GM23338 (cell line): ENCODE results near the gene TIMP3.

Experiments
- CREB1 ChIP-seq: fragments of 250-450 bp; sonication (Bioruptor Pico); IDR thresholded peaks from 2 replicates; pipeline ENCODE4 v1.5.0; 2020; ENCODE audit warnings: low read depth, mild to moderate bottlenecking, moderate library complexity
- CTCF ChIP-seq, 2 experiments: fragments of 200-600 bp in 1 of 2; sonication (generic) in 1 of 2; conservative IDR thresholded peaks; 2 replicates each; pipeline versions ENCODE4 v1.5.1 to v1.6.1; 2016 to 2017; ENCODE audit warnings: antibody characterized with exemption in 2 of 2, low read depth in 2 of 2, mild to moderate bottlenecking in 2 of 2, moderate library complexity in 1 of 2
- ETS1 ChIP-seq: IDR thresholded peaks from 2 replicates; pipeline ENCODE4 v1.6.1; 2016; ENCODE audit warnings: antibody characterized with exemption
- EZH2 ChIP-seq: fragments of 200-600 bp; sonication (generic); IDR thresholded peaks from one replicate; pipeline ENCODE4 v1.8.0; 2017; ENCODE audit warnings: antibody characterized with exemption, mild to moderate bottlenecking, low read depth; ENCODE audit not compliant: unreplicated experiment
- EZH2phosphoT487 ChIP-seq: fragments of 200-600 bp; sonication (generic); IDR thresholded peaks from one replicate; pipeline ENCODE4 v1.8.1; 2018; ENCODE audit warnings: antibody characterized with exemption; ENCODE audit not compliant: unreplicated experiment
- JUNB ChIP-seq: IDR thresholded peaks from one replicate; pipeline ENCODE4 v1.6.1; 2016; ENCODE audit warnings: antibody characterized with exemption; ENCODE audit not compliant: unreplicated experiment
- NANOG ChIP-seq: IDR thresholded peaks from 2 replicates; pipeline ENCODE4 v1.6.1; 2016; ENCODE audit warnings: antibody characterized with exemption, borderline replicate concordance
- POLR2AphosphoS5 ChIP-seq: IDR thresholded peaks from 2 replicates; pipeline ENCODE4 v1.6.1; 2016; ENCODE audit warnings: antibody characterized with exemption, low read depth
- REST ChIP-seq: IDR thresholded peaks from one replicate; pipeline ENCODE4 v1.6.1; 2018; ENCODE audit warnings: antibody characterized with exemption; ENCODE audit not compliant: unreplicated experiment
- ZNF331 ChIP-seq: fragments of 250-450 bp; sonication (Bioruptor Pico); IDR thresholded peaks from 2 replicates; pipeline ENCODE4 v1.5.0; 2020; ENCODE audit warnings: low read depth, mild to moderate bottlenecking, moderate library complexity
- ZNF462 ChIP-seq: fragments of 250-450 bp; sonication (Bioruptor Pico); IDR thresholded peaks from 2 replicates; pipeline ENCODE4 v1.5.0; 2020; ENCODE audit warnings: mild to moderate bottlenecking, moderate library complexity

GRCh38 chr22:32846780-32847491 lies 45.4 kb downstream of the TIMP3 start:
- TF ChIP-seq CTCF (conservative IDR thresholded peaks at IDR 0.05; ENCODE audit: low read depth in 2 of 2): no peak
- no peak for TF ChIP-seq POLR2AphosphoS5
- TF ChIP-seq REST: no peak
- TF ChIP-seq EZH2: no peak
- no peak for TF ChIP-seq CREB1 (CRISPR knock-in tag)
- TF ChIP-seq NANOG: no peak
- no peak for TF ChIP-seq ZNF331 (CRISPR knock-in tag)
- TF ChIP-seq EZH2phosphoT487: no peak
- TF ChIP-seq ETS1: no peak
- TF ChIP-seq JUNB: no peak
- no peak for TF ChIP-seq ZNF462 (CRISPR knock-in tag)
